ENCODE measurements around the gene MYO1B.

GRCh38 chr2:191379375-191379774 is 134.2 kb downstream of the MYO1B start:
- TF ChIP-seq CTCF (conservative IDR thresholded peaks at IDR 0.05) (no peak), ZFX (IDR thresholded peaks at IDR 0.05) (no peak)
